ENCODE results near the gene EIPR1.

EIPR1 gene

DNA sequence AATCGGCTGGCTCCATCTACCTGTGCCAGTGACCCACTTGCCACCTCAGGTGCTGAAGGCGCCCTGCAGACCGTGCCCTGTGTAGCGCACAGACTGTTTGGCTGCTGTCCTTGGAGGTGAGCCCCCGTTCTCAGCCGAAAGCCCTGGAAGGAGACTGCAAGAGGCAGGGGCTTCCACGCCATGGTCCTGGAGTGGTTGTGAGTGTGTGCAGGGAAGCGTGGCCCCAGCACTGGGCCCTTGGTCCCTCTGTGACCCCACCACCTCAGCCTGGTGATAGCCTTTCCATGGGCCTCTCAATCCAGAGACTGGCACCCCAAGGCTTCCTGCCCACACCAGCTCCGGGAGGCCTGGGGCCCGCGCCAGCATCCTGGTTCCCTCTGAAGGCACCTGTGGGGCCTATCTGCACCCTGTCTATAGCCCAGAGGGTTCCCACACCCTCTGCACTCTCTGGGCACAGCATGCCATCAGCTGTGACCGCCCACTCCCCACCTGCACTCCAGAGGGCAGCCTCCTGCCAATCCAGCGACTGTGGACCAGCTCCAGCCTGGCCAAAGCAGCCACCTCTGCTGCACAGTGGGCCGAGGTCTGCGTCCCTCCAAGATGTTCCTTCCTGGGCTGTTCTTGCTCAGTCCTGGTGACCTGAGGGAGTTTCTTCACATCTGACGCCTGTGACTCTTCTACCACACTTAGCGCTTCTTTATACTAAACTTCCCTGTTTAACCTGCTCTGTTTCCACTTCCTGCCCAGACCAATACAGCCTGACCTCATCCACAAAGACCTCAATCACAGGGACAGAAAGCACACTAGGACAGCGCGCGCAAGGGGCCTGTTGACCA is 109.5 kb downstream of the EIPR1 start:
- DNase-seq: no peak
- Histone ChIP-seq H3K79me1 (ENCODE audit: low read length) (no peaks in the 10 kb centered on the region), H3K79me2 (ENCODE audit: control insufficient read depth, insufficient read depth, low read length) (no peaks in the 10 kb centered on the region), H2AK5ac (ENCODE audit: low read length) (no peak overlapping the region), H2BK5ac (ENCODE audit: low read length) (no peak overlapping the region), H3K56ac (ENCODE audit: low read length) (no peak overlapping the region), H3K36me3 (ENCODE audit: control insufficient read depth, insufficient read depth, low read length) (no peaks in the 10 kb centered on the region), H3K18ac (ENCODE audit: low read length) (no peak overlapping the region), H2BK15ac (replicated peaks; ENCODE audit: low read depth) (no peak overlapping the region), H2BK120ac (ENCODE audit: low read depth, low read length) (no peak overlapping the region), H3K9ac (ENCODE audit: low read length) (no peak overlapping the region), H3K4me3 (ENCODE audit: low read length) (no peak overlapping the region), H3K4me1 (ENCODE audit: control insufficient read depth, low read depth, low read length) (peaks cover 12% of the 10 kb centered on the region), H3K4me2 (ENCODE audit: low read length) (no peak overlapping the region), H4K5ac (ENCODE audit: low read length) (no peak overlapping the region), H3K23ac (ENCODE audit: low read length) (no peak overlapping the region), H3K27ac (ENCODE audit: low read depth, low read length) (no peak overlapping the region), H3K27me3 (ENCODE audit: insufficient read depth, low read length, poor library complexity) (no peaks in the 10 kb centered on the region), H3K4ac (ENCODE audit: low read depth, low read length) (no peak overlapping the region), H4K8ac (ENCODE audit: low read depth, low read length) (no peak overlapping the region)
- no CpG with 5 or more reads among the region's 20 CpGs for WGBS (ENCODE audit: extremely low coverage, insufficient coverage, low lambda C conversion rate)

DNA sequence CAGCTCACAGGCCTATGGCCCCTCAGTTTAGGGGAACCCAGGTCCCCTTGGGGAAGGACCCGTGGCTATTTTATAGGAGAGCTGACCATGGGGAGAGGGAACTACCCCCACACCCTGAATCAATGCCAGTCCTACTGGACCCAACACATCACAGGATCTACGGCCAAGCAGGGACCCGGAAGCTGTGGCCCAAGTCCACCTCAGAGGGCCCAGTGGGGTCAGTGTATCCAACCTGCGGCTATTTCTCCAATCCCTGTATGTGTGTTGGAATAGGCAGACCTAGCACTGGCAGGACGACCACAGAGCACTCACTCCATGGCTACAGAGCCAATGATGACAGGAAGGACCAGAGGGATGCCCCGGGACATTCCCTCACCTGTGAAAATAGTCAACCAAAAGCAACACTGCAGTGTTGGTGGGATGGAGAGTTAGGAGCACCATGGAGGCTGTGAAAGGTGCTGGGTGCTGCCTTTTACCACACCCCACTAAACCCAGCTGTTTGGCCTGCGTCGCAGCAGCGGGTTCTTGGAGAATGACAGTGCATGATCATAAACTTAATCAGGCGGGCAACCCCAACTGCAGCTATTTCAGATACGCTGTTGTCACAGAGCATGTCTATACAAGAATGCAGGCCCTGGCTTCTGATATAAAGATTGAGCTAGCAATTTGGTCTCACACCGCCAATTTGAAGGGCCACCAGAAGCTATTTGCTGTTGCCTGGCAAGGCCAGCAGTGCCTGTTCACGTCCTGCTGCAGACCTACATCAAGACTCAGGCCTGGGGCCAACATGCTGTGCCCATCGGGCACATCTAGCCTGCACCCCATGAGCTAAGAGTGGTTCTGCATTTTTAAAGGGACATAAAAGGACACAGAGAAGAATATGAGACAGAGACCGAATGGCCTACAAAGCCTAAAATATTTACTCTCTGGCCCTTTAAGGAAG is 110.4 kb downstream of the EIPR1 start:
- H3K56ac ChIP-seq (ENCODE audit: low read length): peak overlapping the region; percentile 31
- H3K27ac ChIP-seq (ENCODE audit: low read depth, low read length): no peak overlapping the region
- no peak overlapping the region for H2BK5ac ChIP-seq (ENCODE audit: low read length)
- H2BK120ac ChIP-seq (ENCODE audit: low read depth, low read length): no peak overlapping the region
- H3K4me3 ChIP-seq (ENCODE audit: low read length): no peak overlapping the region
- H4K5ac ChIP-seq (ENCODE audit: low read length): no peak overlapping the region
- no peak overlapping the region for H3K9ac ChIP-seq (ENCODE audit: low read length)
- peaks cover 2% of the 10 kb centered on the region for H3K79me1 ChIP-seq (ENCODE audit: low read length)
- no CpG with 5 or more reads among the region's 15 CpGs for WGBS (ENCODE audit: extremely low coverage, insufficient coverage, low lambda C conversion rate)
- no peak overlapping the region for H3K4ac ChIP-seq (ENCODE audit: low read depth, low read length)
- no peaks in the 10 kb centered on the region for H3K27me3 ChIP-seq (ENCODE audit: insufficient read depth, low read length, poor library complexity)
- no peak overlapping the region for H3K4me2 ChIP-seq (ENCODE audit: low read length)
- no peak overlapping the region for H2AK5ac ChIP-seq (ENCODE audit: low read length)
- no peak overlapping the region for H3K18ac ChIP-seq (ENCODE audit: low read length)
- peaks cover 12% of the 10 kb centered on the region for H3K4me1 ChIP-seq (ENCODE audit: control insufficient read depth, low read depth, low read length)
- H3K23ac ChIP-seq (ENCODE audit: low read length): no peak overlapping the region
- no peak overlapping the region for H2BK15ac ChIP-seq (replicated peaks; ENCODE audit: low read depth)
- no peak overlapping the region for H4K8ac ChIP-seq (ENCODE audit: low read depth, low read length)
- no peak for DNase-seq
- H3K36me3 ChIP-seq (ENCODE audit: control insufficient read depth, insufficient read depth, low read length): no peaks in the 10 kb centered on the region
- H3K79me2 ChIP-seq (ENCODE audit: control insufficient read depth, insufficient read depth, low read length): no peaks in the 10 kb centered on the region

DNA sequence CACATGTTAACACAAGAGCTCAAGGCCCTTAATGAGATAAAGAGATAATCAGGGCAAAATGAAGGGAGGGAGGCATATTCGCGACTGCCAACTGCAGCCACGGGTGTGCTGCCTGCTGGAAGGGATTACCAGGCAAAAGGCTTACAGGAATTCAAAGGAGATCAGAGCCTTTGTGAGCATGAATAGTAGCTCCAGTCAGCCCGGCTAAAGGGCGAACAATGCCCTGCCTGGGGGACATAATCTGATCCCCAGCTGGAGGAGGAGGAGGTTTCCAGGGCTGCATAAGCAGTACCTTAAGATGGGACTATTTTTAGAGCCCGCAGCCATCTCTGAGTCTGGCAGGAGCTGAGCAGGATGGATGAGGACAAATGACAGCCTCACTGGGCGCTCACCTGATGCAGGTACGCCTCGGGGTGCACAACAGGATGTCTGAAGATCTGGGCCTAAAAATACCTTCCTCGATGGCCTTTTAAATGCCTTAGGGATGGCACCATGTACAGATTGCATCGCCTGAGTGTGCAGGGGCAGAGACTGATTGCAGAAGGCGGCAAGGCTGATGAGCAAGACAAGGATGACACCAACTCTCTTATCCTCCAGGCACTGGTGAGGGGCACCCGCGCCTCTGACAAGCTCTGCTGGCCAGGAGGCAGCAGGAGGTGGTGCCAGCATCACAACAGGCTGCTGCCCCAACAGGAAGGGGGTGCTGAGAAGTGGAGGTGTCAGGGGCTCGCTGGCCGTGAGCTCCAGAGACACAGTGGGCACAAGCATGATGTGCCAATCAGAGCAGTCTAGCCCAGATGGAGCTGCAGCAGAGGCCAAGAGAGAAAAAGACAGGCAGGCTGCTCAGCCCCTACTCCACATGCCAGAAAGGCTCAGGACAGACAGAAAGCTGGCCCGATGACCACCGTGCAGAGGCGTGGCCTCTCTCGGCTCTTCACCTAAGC is 111.4 kb downstream of the EIPR1 start:
- Histone ChIP-seq H3K27ac (ENCODE audit: low read depth, low read length) (no peak overlapping the region), H3K27me3 (ENCODE audit: insufficient read depth, low read length, poor library complexity) (no peaks in the 10 kb centered on the region)

DNA sequence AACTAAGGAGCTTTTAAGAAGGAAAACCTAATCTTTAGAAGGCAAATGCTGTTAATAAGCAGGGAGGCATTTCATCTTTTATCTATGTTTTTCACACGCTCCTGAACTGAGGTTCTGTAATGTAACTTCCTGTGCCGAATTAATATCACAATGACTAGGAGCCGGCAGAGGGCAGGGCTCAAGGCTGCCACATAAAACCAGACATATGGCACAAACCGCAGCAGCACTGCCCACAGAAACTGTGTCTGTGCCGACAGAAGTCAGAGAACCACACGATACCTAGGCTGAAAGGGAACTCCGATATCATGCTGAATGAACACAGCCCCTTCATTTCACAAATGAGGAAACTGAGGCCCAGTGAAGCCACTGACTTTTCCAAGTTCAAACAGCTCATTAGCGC is 112.1 kb downstream of the EIPR1 start:
- H3K4ac ChIP-seq (ENCODE audit: low read depth, low read length): no peak overlapping the region
- peaks cover 12% of the 10 kb centered on the region for H3K4me1 ChIP-seq (ENCODE audit: control insufficient read depth, low read depth, low read length)
- no peak overlapping the region for H2BK5ac ChIP-seq (ENCODE audit: low read length)
- H3K27me3 ChIP-seq (ENCODE audit: insufficient read depth, low read length, poor library complexity): no peaks in the 10 kb centered on the region
- no peak overlapping the region for H2AK5ac ChIP-seq (ENCODE audit: low read length)
- no peaks in the 10 kb centered on the region for H3K36me3 ChIP-seq (ENCODE audit: control insufficient read depth, insufficient read depth, low read length)
- no peak overlapping the region for H3K9ac ChIP-seq (ENCODE audit: low read length)
- peak overlapping the region; percentile 11 for H3K27ac ChIP-seq (ENCODE audit: low read depth, low read length)
- DNase-seq: no peak
- H3K18ac ChIP-seq (ENCODE audit: low read length): no peak overlapping the region
- H2BK120ac ChIP-seq (ENCODE audit: low read depth, low read length): no peak overlapping the region
- H3K56ac ChIP-seq (ENCODE audit: low read length): no peak overlapping the region
- no peak overlapping the region for H3K4me3 ChIP-seq (ENCODE audit: low read length)
- H3K79me2 ChIP-seq (ENCODE audit: control insufficient read depth, insufficient read depth, low read length): no peaks in the 10 kb centered on the region
- no peak overlapping the region for H4K8ac ChIP-seq (ENCODE audit: low read depth, low read length)
- no peak overlapping the region for H3K23ac ChIP-seq (ENCODE audit: low read length)
- no peak overlapping the region for H3K4me2 ChIP-seq (ENCODE audit: low read length)
- H4K5ac ChIP-seq (ENCODE audit: low read length): no peak overlapping the region
- no CpG with 5 or more reads among the region's 8 CpGs for WGBS (ENCODE audit: extremely low coverage, insufficient coverage, low lambda C conversion rate)
- H3K79me1 ChIP-seq (ENCODE audit: low read length): peaks cover 5% of the 10 kb centered on the region
- no peak overlapping the region for H2BK15ac ChIP-seq (replicated peaks; ENCODE audit: low read depth)

More for the DNA sequence above, 111.4 kb downstream of the EIPR1 start:
- Histone ChIP-seq H3K4me2 (ENCODE audit: low read length) (no peak overlapping the region), H4K8ac (ENCODE audit: low read depth, low read length) (no peak overlapping the region), H3K79me1 (ENCODE audit: low read length) (peaks cover 5% of the 10 kb centered on the region), H2BK15ac (replicated peaks; ENCODE audit: low read depth) (no peak overlapping the region), H3K36me3 (ENCODE audit: control insufficient read depth, insufficient read depth, low read length) (no peaks in the 10 kb centered on the region), H2BK5ac (ENCODE audit: low read length) (no peak overlapping the region), H3K56ac (ENCODE audit: low read length) (peak overlapping the region; percentile 12), H3K23ac (ENCODE audit: low read length) (no peak overlapping the region), H3K4ac (ENCODE audit: low read depth, low read length) (no peak overlapping the region), H4K5ac (ENCODE audit: low read length) (no peak overlapping the region), H3K9ac (ENCODE audit: low read length) (peak overlapping the region; percentile 11), H3K4me1 (ENCODE audit: control insufficient read depth, low read depth, low read length) (peaks cover 12% of the 10 kb centered on the region), H3K4me3 (ENCODE audit: low read length) (no peak overlapping the region), H2AK5ac (ENCODE audit: low read length) (no peak overlapping the region), H3K18ac (ENCODE audit: low read length) (no peak overlapping the region), H2BK120ac (ENCODE audit: low read depth, low read length) (no peak overlapping the region), H3K79me2 (ENCODE audit: control insufficient read depth, insufficient read depth, low read length) (no peaks in the 10 kb centered on the region)
- peak; percentile 88 for DNase-seq
- no CpG with 5 or more reads among the region's 20 CpGs for WGBS (ENCODE audit: extremely low coverage, insufficient coverage, low lambda C conversion rate)

DNA sequence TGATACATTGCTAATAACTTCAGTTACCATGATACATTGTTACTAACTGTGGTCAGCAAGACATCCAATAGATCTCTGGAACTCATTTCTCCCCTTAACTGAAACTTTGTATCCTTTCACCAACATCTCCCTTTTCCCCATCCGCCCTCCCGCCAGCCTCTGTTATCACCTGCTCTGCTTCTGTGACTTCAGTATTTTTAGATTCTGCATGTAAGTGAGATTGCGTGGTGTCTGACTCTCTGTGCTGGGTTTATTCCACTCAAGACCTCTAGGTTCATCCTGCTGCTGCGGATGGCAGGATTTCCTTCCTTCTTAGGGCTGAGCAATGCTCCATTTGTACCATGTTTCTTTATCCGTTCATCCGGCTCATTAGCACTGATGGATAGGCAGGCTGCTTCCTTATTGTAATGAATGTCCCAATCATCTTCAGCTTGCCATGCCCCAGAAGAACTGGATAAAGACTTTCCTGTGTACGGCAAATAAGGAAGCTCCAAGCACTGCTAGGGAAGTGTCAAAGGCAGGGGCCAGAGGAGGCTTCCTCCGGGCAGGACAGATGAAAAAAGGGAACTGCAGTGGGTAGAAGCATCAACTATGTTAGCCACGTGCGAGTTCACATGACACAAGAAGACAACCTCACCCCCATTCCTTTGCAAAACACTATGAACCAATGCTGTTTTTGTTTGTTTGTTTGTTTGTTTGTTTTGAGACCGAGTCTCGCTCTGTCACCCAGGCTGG is 113.4 kb downstream of the EIPR1 start:
- DNase-seq: no peak
- Histone ChIP-seq H2AK5ac (ENCODE audit: low read length) (no peak overlapping the region), H3K4me1 (ENCODE audit: control insufficient read depth, low read depth, low read length) (peaks cover 12% of the 10 kb centered on the region), H2BK5ac (ENCODE audit: low read length) (no peak overlapping the region), H3K27me3 (ENCODE audit: insufficient read depth, low read length, poor library complexity) (no peaks in the 10 kb centered on the region), H3K27ac (ENCODE audit: low read depth, low read length) (no peak overlapping the region), H4K5ac (ENCODE audit: low read length) (no peak overlapping the region), H3K18ac (ENCODE audit: low read length) (no peak overlapping the region), H3K56ac (ENCODE audit: low read length) (no peak overlapping the region), H3K9ac (ENCODE audit: low read length) (no peak overlapping the region), H3K4ac (ENCODE audit: low read depth, low read length) (no peak overlapping the region), H3K36me3 (ENCODE audit: control insufficient read depth, insufficient read depth, low read length) (no peaks in the 10 kb centered on the region), H3K23ac (ENCODE audit: low read length) (no peak overlapping the region), H3K4me2 (ENCODE audit: low read length) (no peak overlapping the region), H3K79me1 (ENCODE audit: low read length) (peaks cover 5% of the 10 kb centered on the region), H4K8ac (ENCODE audit: low read depth, low read length) (no peak overlapping the region), H3K79me2 (ENCODE audit: control insufficient read depth, insufficient read depth, low read length) (no peaks in the 10 kb centered on the region), H2BK120ac (ENCODE audit: low read depth, low read length) (no peak overlapping the region), H3K4me3 (ENCODE audit: low read length) (no peak overlapping the region), H2BK15ac (replicated peaks; ENCODE audit: low read depth) (no peak overlapping the region)
- WGBS (ENCODE audit: extremely low coverage, insufficient coverage, low lambda C conversion rate): no CpG with 5 or more reads among the region's 12 CpGs

All from mesendoderm (in vitro differentiated cells).